ENCODE results near the gene CDS2.

- TF ChIP-seq, protein P1, sequence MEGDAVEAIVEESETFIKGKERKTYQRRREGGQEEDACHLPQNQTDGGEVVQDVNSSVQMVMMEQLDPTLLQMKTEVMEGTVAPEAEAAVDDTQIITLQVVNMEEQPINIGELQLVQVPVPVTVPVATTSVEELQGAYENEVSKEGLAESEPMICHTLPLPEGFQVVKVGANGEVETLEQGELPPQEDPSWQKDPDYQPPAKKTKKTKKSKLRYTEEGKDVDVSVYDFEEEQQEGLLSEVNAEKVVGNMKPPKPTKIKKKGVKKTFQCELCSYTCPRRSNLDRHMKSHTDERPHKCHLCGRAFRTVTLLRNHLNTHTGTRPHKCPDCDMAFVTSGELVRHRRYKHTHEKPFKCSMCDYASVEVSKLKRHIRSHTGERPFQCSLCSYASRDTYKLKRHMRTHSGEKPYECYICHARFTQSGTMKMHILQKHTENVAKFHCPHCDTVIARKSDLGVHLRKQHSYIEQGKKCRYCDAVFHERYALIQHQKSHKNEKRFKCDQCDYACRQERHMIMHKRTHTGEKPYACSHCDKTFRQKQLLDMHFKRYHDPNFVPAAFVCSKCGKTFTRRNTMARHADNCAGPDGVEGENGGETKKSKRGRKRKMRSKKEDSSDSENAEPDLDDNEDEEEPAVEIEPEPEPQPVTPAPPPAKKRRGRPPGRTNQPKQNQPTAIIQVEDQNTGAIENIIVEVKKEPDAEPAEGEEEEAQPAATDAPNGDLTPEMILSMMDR (IDR thresholded peaks at IDR 0.05) = no peak
- TF ChIP-seq POLR2A (IDR thresholded peaks at IDR 0.05) = no peak
Observed at GRCh38 chr20:5143851-5144250, 17.0 kb downstream of the CDS2 start.

All from lower leg skin (tissue), 3 donors.